Thoracic aorta (tissue), 2 donors: ENCODE data around the gene G6PC3. TPM values are rescaled to one million over a fixed set of nuclear protein-coding genes. Genes with fewer than 3 reads are reported as not detected.

Experiments
- ATAC-seq: fragments of 150-250 bp; one replicate; pipeline ENCODE4 v1.8.0; 2017; ENCODE audit warnings: low read depth; ENCODE audit not compliant: insufficient number of reproducible peaks, low FRiP score
- DNase-seq: peaks from one replicate; pipeline ENCODE4 v3.0.0-alpha.2; 2020; ENCODE audit warnings: low spot score
- H3K27ac ChIP-seq, 2 donors: fragments of 200-600 bp; sonication (generic); 1 replicate in 1 of 2; 2 replicates in 1 of 2; pipeline ENCODE4 v1.5.1; 2016; ENCODE audit warnings: mild to moderate bottlenecking in 2 of 2, moderate library complexity in 2 of 2
- H3K27me3 ChIP-seq: fragments of 200-600 bp; sonication (generic); replicated peaks from 2 replicates; pipeline ENCODE4 v1.6.0; 2016; ENCODE audit warnings: mild to moderate bottlenecking; ENCODE audit not compliant: insufficient read depth
- H3K36me3 ChIP-seq: fragments of 200-600 bp; sonication (generic); one replicate; pipeline ENCODE4 v1.5.1; 2016
- H3K4me1 ChIP-seq, 2 donors: fragments of 200-600 bp; sonication (generic); 1 replicate in 1 of 2; 2 replicates in 1 of 2; pipeline versions ENCODE4 v1.5.1 to v1.6.0; 2016; ENCODE audit warnings: low read depth in 2 of 2, mild to moderate bottlenecking in 1 of 2; ENCODE audit not compliant: control insufficient read depth in 1 of 2
- H3K4me3 ChIP-seq: fragments of 200-600 bp; sonication (generic); 2 replicates; pipeline ENCODE4 v1.5.1; 2016; ENCODE audit warnings: mild to moderate bottlenecking
- H3K9me3 ChIP-seq: fragments of 200-600 bp; sonication (generic); 2 replicates; pipeline ENCODE4 v1.5.1; 2016
- CTCF ChIP-seq: fragments of 200-600 bp; sonication (generic); IDR thresholded peaks from one replicate; pipeline ENCODE4 v1.5.1; 2019; ENCODE audit warnings: antibody characterized with exemption
- total RNA-seq, 2 donors: library from RNA; depleted of rRNA; stranded (reverse); fragments of >200 nt; gene quantifications; one replicate each; pipeline versions ENCODE4 v1.1.0 to v1.2.3, GENCODE V29; 2016

The G6PC3 gene
- total RNA-seq, 2 donors from 2014 or later: 26.4 to 54.6 TPM

GRCh38 chr17:44113868-44114840 is 43.6 kb downstream of the G6PC3 start:
- Histone ChIP-seq H3K27ac (peak overlapping the region; percentile 55 to 97), H3K4me1 (peaks cover 46 to 87% of the 10 kb centered on the region in 2 donors)

DNA sequence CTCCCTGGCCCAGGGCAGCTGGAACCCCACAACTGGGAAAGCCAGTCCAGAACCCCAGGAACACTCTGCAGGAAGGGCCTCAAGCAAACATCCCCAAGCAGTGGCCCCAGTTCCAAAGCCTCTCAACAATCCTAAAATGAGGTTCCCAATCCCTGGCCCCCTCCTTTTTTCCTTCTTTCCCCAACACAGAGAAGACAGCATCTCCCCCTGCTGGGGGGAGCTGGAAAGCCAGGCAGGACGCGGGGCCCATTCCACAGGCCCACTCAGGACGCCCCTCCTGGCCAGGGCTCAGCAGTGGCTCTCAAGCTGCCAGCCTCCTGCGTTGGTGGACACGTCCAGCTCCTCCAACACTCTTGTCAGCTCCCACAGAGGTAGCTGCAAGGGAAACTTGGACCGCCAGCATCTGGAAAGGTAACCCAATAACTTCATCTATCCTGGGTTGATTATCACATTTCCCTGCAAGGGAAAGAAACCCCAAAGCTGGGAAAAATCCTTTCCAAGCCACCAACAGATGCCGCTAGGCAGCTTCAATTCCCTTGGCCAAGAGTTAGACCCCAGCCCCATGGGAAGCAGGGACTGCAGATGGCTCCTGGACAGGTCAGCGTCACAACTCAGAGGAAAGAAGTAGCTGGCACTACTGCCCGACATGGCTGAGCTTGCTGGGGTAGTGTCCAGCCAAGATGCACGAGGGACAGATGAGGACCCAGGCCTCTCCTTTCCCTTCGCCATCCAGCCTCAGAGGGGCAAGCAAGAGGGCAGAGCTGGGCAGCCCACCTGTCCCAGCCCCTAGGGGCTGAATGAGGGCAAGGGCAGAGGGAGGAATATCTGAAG is 45.3 kb downstream of the G6PC3 start:
- no peak for DNase-seq
- peak; percentile 81 for TF ChIP-seq CTCF

More at GRCh38 chr17:44113868-44114840, 43.6 kb downstream of the G6PC3 start:
- TF ChIP-seq CTCF: no peak
- DNase-seq: no peak
- H3K9me3 ChIP-seq: no peaks in the 10 kb centered on the region
- no peak overlapping the region for H3K4me3 ChIP-seq
- ATAC-seq: no peak
- H3K36me3 ChIP-seq: peaks cover 28% of the 10 kb centered on the region
- H3K27me3 ChIP-seq: no peaks in the 10 kb centered on the region

DNA sequence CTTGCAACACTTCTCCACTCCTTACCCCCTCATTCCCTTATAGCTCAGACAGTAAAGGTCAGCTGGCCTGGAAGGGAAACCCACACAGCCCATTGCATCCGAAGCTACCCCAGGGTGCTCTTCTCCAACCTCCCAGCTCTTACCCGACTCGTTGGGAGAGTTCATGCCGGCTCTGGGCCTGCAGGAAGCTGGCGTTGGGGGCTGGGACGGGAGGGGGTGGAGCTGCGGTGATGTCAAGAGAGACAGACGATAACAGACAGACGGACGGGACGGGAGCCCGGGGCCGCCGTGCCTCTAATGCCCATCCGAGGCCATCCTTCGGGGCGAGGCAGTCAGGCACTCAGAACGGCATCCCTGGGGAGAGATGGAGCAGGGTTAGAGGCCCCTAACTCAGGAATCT is 46.8 kb downstream of the G6PC3 start:
- H3K9me3 ChIP-seq: no peaks in the 10 kb centered on the region
- no peak for TF ChIP-seq CTCF
- H3K27ac ChIP-seq: no peak overlapping the region

More for the DNA sequence above, 45.3 kb downstream of the G6PC3 start:
- Histone ChIP-seq H3K36me3 (peaks cover 28% of the 10 kb centered on the region), H3K27me3 (no peaks in the 10 kb centered on the region), H3K9me3 (no peaks in the 10 kb centered on the region), H3K4me1 (peaks cover 36 to 87% of the 10 kb centered on the region in 2 donors), H3K27ac (peak overlapping the region; percentile 0 to 14), H3K4me3 (no peak overlapping the region)
- ATAC-seq: no peak

GRCh38 chr17:44118427-44119050 is 48.0 kb downstream of the G6PC3 start:
- H3K27ac ChIP-seq: no peak overlapping the region
- no peaks in the 10 kb centered on the region for H3K27me3 ChIP-seq
- no peak overlapping the region for H3K4me3 ChIP-seq
- ATAC-seq: no peak
- peaks cover 31 to 73% of the 10 kb centered on the region in 2 donors for H3K4me1 ChIP-seq
- TF ChIP-seq CTCF: no peak
- no peak for DNase-seq
- peaks cover 28% of the 10 kb centered on the region for H3K36me3 ChIP-seq
- no peaks in the 10 kb centered on the region for H3K9me3 ChIP-seq

More for the DNA sequence above, 46.8 kb downstream of the G6PC3 start:
- H3K4me1 ChIP-seq: peaks cover 37 to 84% of the 10 kb centered on the region in 2 donors
- H3K36me3 ChIP-seq: peaks cover 28% of the 10 kb centered on the region
- DNase-seq (no peak), ATAC-seq (no peak)
- no peaks in the 10 kb centered on the region for H3K27me3 ChIP-seq
- no peak overlapping the region for H3K4me3 ChIP-seq
